Measurements from ENCODE around the gene DPM3. TPM values are rescaled to one million over a fixed set of nuclear protein-coding genes. Genes with fewer than 3 reads are reported as not detected.

The DPM3 gene
- total RNA-seq, 1 experiment from 2014 or later, result 72.4 TPM

DNA sequence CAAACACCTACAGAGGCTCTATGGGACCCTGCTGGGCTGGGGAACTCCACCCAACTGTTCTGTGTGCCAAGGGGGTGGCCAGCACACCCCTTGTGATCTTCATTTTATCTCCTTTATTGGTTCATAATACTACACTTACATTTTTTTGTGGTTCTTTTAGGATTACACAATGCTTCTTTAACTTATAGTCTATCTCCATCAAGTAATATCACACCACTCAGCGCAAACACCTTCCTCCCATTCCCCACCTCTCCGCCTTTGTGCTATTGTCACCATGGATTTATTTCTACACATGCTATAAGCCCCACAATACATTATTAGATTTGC lies 45.7 kb downstream of the DPM3 start:
- no peak for DNase-seq (ENCODE audit: low spot score)

GRCh38 chr1:155093911-155094621 lies 46.3 kb downstream of the DPM3 start:
- DNase-seq (ENCODE audit: low spot score), result no peak

DNA sequence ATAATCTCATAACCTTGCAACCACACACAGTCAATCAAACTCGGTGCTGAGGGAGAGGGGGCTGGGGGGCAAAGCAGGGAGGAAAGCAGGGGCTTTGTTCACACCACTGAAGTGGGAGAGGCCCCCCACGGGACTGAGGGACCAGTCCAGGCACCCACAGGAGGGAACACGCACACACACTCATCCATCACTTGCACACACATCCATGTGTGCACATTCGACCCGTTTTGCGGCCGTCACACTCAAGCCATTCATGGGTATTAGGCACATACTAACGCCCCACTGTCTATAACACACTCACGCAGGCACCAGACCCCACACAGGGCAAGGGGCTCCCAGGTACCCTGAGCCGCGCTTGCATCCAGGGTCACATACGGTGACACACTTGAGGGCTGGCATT lies 47.7 kb downstream of the DPM3 start:
- DNase-seq (ENCODE audit: low spot score), result no peak

DNA sequence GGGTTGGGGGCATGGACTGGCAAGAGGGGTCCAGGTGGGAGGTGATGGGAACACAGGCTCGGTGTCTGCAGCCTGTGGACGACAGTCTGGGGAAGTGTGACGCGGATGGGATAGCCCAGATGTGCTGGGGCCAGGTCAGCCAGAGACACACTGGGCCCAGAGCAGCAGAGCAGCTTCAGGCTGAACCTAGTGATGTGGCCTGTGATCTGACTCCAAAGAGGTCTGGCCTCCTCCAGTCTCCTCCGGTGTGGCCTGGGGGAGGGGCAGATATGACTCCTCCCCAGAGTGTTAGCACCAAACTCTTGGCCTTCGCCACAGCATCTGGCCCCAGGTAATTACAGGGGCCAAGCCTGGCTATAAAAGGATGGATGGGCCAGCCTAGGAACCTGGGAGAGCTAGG lies 48.2 kb downstream of the DPM3 start:
- no peak for DNase-seq (ENCODE audit: low spot score)

GRCh38 chr1:155091071-155092051 lies 49.0 kb downstream of the DPM3 start:
- DNase-seq (ENCODE audit: low spot score), result peak; percentile 54

Other genes starting within 250 kb of the DPM3 start
- 1.2 and 7.9 TPM in 2 replicates for gene PMVK, start 203.8 kb downstream of the DPM3 start, total RNA-seq (2014; rRNA removed; shearing (Covaris generic))
- 22.8 and 31.2 TPM in 2 replicates for gene PBXIP1, start 184.4 kb downstream of the DPM3 start, total RNA-seq (2014; rRNA removed; shearing (Covaris generic))
- 18.0 TPM in 2 replicates for gene PYGO2, start 178.7 kb downstream of the DPM3 start, total RNA-seq (2014; rRNA removed; shearing (Covaris generic))
- 163 and 170 TPM in 2 replicates for gene SHC1, start 169.8 kb downstream of the DPM3 start, total RNA-seq (2014; rRNA removed; shearing (Covaris generic))
- gene CKS1B, start 165.8 kb downstream of the DPM3 start, total RNA-seq (2014; rRNA removed; shearing (Covaris generic)), result 170 and 248 TPM in 2 replicates
- 31.4 and 37.9 TPM in 2 replicates for gene FLAD1, start 157.2 kb downstream of the DPM3 start, total RNA-seq (2014; rRNA removed; shearing (Covaris generic))
- not detected in 2 replicates for gene LENEP, start 146.9 kb downstream of the DPM3 start, total RNA-seq (2014; rRNA removed; shearing (Covaris generic))
- gene ZBTB7B, start 137.7 kb downstream of the DPM3 start, total RNA-seq (2014; rRNA removed; shearing (Covaris generic)), result 8.3 and 10.6 TPM in 2 replicates
- not detected in 2 replicates for gene DCST2, start 106.8 kb downstream of the DPM3 start, total RNA-seq (2014; rRNA removed; shearing (Covaris generic))
- gene DCST1, start 106.7 kb downstream of the DPM3 start, total RNA-seq (2014; rRNA removed; shearing (Covaris generic)), result not detected in 2 replicates
- 51.8 and 64.3 TPM in 2 replicates for gene ADAM15, start 89.2 kb downstream of the DPM3 start, total RNA-seq (2014; rRNA removed; shearing (Covaris generic))
- gene EFNA4, start 76.8 kb downstream of the DPM3 start, total RNA-seq (2014; rRNA removed; shearing (Covaris generic)), result 24.4 and 26.9 TPM in 2 replicates
- 7.5 and 9.5 TPM in 2 replicates for gene EFNA3, start 61.7 kb downstream of the DPM3 start, total RNA-seq (2014; rRNA removed; shearing (Covaris generic))
- gene EFNA1, start 12.7 kb downstream of the DPM3 start, total RNA-seq (2014; rRNA removed; shearing (Covaris generic)), result 14.6 and 28.0 TPM in 2 replicates
- gene SLC50A1, start 4.7 kb downstream of the DPM3 start, total RNA-seq (2014; rRNA removed; shearing (Covaris generic)), result 35.8 and 40.5 TPM in 2 replicates
- gene KRTCAP2, start 32.8 kb upstream of the DPM3 start, total RNA-seq (2014; rRNA removed; shearing (Covaris generic)), result 128 and 140 TPM in 2 replicates
- 0.37 and 1.1 TPM in 2 replicates for gene TRIM46, start 33.3 kb upstream of the DPM3 start, total RNA-seq (2014; rRNA removed; shearing (Covaris generic))
- gene THBS3, start 67.4 kb upstream of the DPM3 start, total RNA-seq (2014; rRNA removed; shearing (Covaris generic)), result 2.8 and 3.9 TPM in 2 replicates
- gene MTX1, start 68.2 kb upstream of the DPM3 start, total RNA-seq (2014; rRNA removed; shearing (Covaris generic)), result 79.5 and 82.1 TPM in 2 replicates
- 5.7 and 11.0 TPM in 2 replicates for gene ENTREP3, start 115.0 kb upstream of the DPM3 start, total RNA-seq (2014; rRNA removed; shearing (Covaris generic))
- gene SCAMP3, start 121.8 kb upstream of the DPM3 start, total RNA-seq (2014; rRNA removed; shearing (Covaris generic)), result 72.7 and 133 TPM in 2 replicates
- gene CLK2, start 133.0 kb upstream of the DPM3 start, total RNA-seq (2014; rRNA removed; shearing (Covaris generic)), result 13.7 and 14.6 TPM in 2 replicates
- gene HCN3, start 136.9 kb upstream of the DPM3 start, total RNA-seq (2014; rRNA removed; shearing (Covaris generic)), result 0.52 TPM in 1 of 2 replicates, not detected in the other
- gene PKLR, start 160.9 kb upstream of the DPM3 start, total RNA-seq (2014; rRNA removed; shearing (Covaris generic)), result not detected in 2 replicates
- 218 and 266 TPM in 2 replicates for gene FDPS, start 168.3 kb upstream of the DPM3 start, total RNA-seq (2014; rRNA removed; shearing (Covaris generic))
- 27.5 and 33.8 TPM in 2 replicates for gene RUSC1, start 180.4 kb upstream of the DPM3 start, total RNA-seq (2014; rRNA removed; shearing (Covaris generic))